Vagina (tissue), 2 donors: ENCODE results near the gene TSHZ1. TPM values are rescaled to one million over a fixed set of nuclear protein-coding genes. Genes with fewer than 3 reads are reported as not detected.

Source experiments
- DNase-seq, 2 donors: peaks; one replicate each; pipeline ENCODE4 v3.0.0-alpha.2; 2017; ENCODE audit errors: extremely low spot score in 2 of 2
- H3K27ac ChIP-seq: fragments of 200-600 bp; sonication (generic); one replicate; pipeline ENCODE4 v1.5.1; 2019
- H3K27me3 ChIP-seq: fragments of 200-600 bp; sonication (generic); one replicate; pipeline ENCODE4 v1.5.1; 2019
- H3K36me3 ChIP-seq, 2 donors: fragments of 200-600 bp; sonication (generic); one replicate each; pipeline ENCODE4 v1.5.1; 2017 to 2019
- H3K4me1 ChIP-seq: fragments of 200-600 bp; sonication (generic); one replicate; pipeline ENCODE4 v1.5.1; 2019
- H3K4me3 ChIP-seq, 2 donors: fragments of 200-600 bp; sonication (generic); 1 replicate in 1 of 2; 2 replicates in 1 of 2; pipeline ENCODE4 v1.5.1; 2016 to 2019
- H3K9me3 ChIP-seq: fragments of 200-600 bp; sonication (generic); one replicate; pipeline ENCODE4 v1.5.1; 2019
- CTCF ChIP-seq, 3 experiments: fragments of 450-650 bp in 2 of 3; fragments of 200-600 bp in 1 of 3; sonication (generic) in 1 of 3; IDR thresholded peaks; one replicate each; pipeline ENCODE4 v1.5.1; 2017 to 2019; ENCODE audit warnings: antibody characterized with exemption in 3 of 3, mild to moderate bottlenecking in 2 of 3, moderate library complexity in 2 of 3
- POLR2A ChIP-seq, 2 donors: fragments of 450-650 bp; IDR thresholded peaks; one replicate each; pipeline ENCODE4 v1.6.1; 2017; ENCODE audit warnings: antibody characterized with exemption in 2 of 2, mild to moderate bottlenecking in 2 of 2, moderate library complexity in 2 of 2
- POLR2AphosphoS5 ChIP-seq, 2 donors: sonication (generic); formaldehyde crosslinking; IDR thresholded peaks; one replicate each; pipeline ENCODE4 v1.9.0; 2017; ENCODE audit warnings: antibody characterized with exemption in 2 of 2, mild to moderate bottlenecking in 2 of 2, low read depth in 1 of 2; ENCODE audit not compliant: insufficient read depth in 1 of 2
- intact Hi-C: fragments of 100-400 bp; cut with DNase I; formaldehyde crosslinking; loops from one replicate; pipeline ENCODE4 v1.15.1; 2023
- total RNA-seq: library from RNA; depleted of rRNA; stranded (reverse); fragments of >200 nt; gene quantifications from one replicate; pipeline ENCODE4 v1.2.3, GENCODE V29; 2016

TSHZ1 gene
- total RNA-seq, 1 donor from 2014 or later = 23.3 TPM

- no peak for TF ChIP-seq CTCF (IDR thresholded peaks at IDR 0.05)
- no peak for TF ChIP-seq POLR2AphosphoS5 (IDR thresholded peaks at IDR 0.05; ENCODE audit: insufficient read depth in 1 of 2, low read depth in 1 of 2)
- no peak for TF ChIP-seq POLR2A (IDR thresholded peaks at IDR 0.05)
- H3K4me1 ChIP-seq = no peaks in the 10 kb centered on the region
- no peak overlapping the region for H3K27ac ChIP-seq
- intact Hi-C loops = no loop called here
- H3K4me3 ChIP-seq = no peak overlapping the region
- H3K36me3 ChIP-seq = no peaks in the 10 kb centered on the region
- H3K27me3 ChIP-seq = no peaks in the 10 kb centered on the region
- no peak for DNase-seq
- H3K9me3 ChIP-seq = no peaks in the 10 kb centered on the region
Observed at GRCh38 chr18:75335511-75335910, 124.9 kb downstream of the TSHZ1 start.

- Histone ChIP-seq H3K4me1 (no peaks in the 10 kb centered on the region), H3K36me3 (no peaks in the 10 kb centered on the region), H3K4me3 (no peak overlapping the region), H3K9me3 (no peaks in the 10 kb centered on the region), H3K27me3 (no peaks in the 10 kb centered on the region), H3K27ac (no peak overlapping the region)
- TF ChIP-seq POLR2AphosphoS5 (IDR thresholded peaks at IDR 0.05; ENCODE audit: insufficient read depth in 1 of 2, low read depth in 1 of 2) = no peak
- TF ChIP-seq CTCF (IDR thresholded peaks at IDR 0.05) = no peak
- TF ChIP-seq POLR2A (IDR thresholded peaks at IDR 0.05) = no peak
- peak in 1 of 2 donors; percentile 70 for DNase-seq
- intact Hi-C loops = no loop called here
Observed at GRCh38 chr18:75336767-75337166, 126.2 kb downstream of the TSHZ1 start.

GRCh38 chr18:75337348-75337747, 126.8 kb downstream of the TSHZ1 start:
- DNase-seq = peak in 1 of 2 donors; percentile 72
- Histone ChIP-seq H3K27ac (no peak overlapping the region), H3K9me3 (no peaks in the 10 kb centered on the region), H3K36me3 (no peaks in the 10 kb centered on the region), H3K4me3 (no peak overlapping the region), H3K4me1 (no peaks in the 10 kb centered on the region), H3K27me3 (no peaks in the 10 kb centered on the region)
- TF ChIP-seq CTCF (IDR thresholded peaks at IDR 0.05) (no peak), POLR2A (IDR thresholded peaks at IDR 0.05) (no peak)
- intact Hi-C loops = no loop called here

GRCh38 chr18:75338631-75339030, 128.0 kb downstream of the TSHZ1 start:
- H3K36me3 ChIP-seq = no peaks in the 10 kb centered on the region
- H3K9me3 ChIP-seq = no peaks in the 10 kb centered on the region
- TF ChIP-seq CTCF (IDR thresholded peaks at IDR 0.05) (no peak), POLR2AphosphoS5 (IDR thresholded peaks at IDR 0.05; ENCODE audit: insufficient read depth in 1 of 2, low read depth in 1 of 2) (no peak), POLR2A (IDR thresholded peaks at IDR 0.05) (no peak)
- no peaks in the 10 kb centered on the region for H3K27me3 ChIP-seq
- DNase-seq = no peak
- H3K4me3 ChIP-seq = no peak overlapping the region
- no peaks in the 10 kb centered on the region for H3K4me1 ChIP-seq
- no peak overlapping the region for H3K27ac ChIP-seq
- intact Hi-C loops = no loop called here

Other genes with a start within 250 kb of the TSHZ1 start
- 16.0 TPM for gene PTGR3, start 1.7 kb upstream of the TSHZ1 start, total RNA-seq
- not detected for gene SMIM21, start 216.9 kb downstream of the TSHZ1 start, total RNA-seq